C1 segment of cervical spinal cord (tissue), 14 donors: Measurements from ENCODE around the gene TARS3.

Source experiments
- DNase-seq, 14 donors: peaks; one replicate each; lab custom pipeline; 2025; lab: John Stamatoyannopoulos, UW

TARS3 gene

GRCh38 chr15:101623367-101624304 lies 100.6 kb downstream of the TARS3 start:
- no peak for DNase-seq

GRCh38 chr15:101621961-101622360 lies 102.3 kb downstream of the TARS3 start:
- no peak for DNase-seq

- DNase-seq = no peak
Observed at GRCh38 chr15:101620671-101621070, 103.6 kb downstream of the TARS3 start.

GRCh38 chr15:101619615-101619865 lies 104.7 kb downstream of the TARS3 start:
- no peak for DNase-seq

GRCh38 chr15:101618851-101619614 lies 105.2 kb downstream of the TARS3 start:
- no peak for DNase-seq

GRCh38 chr15:101618076-101618475 lies 106.2 kb downstream of the TARS3 start:
- DNase-seq = no peak

GRCh38 chr15:101617390-101617965 lies 106.8 kb downstream of the TARS3 start:
- no peak for DNase-seq

GRCh38 chr15:101615986-101616848 lies 108.1 kb downstream of the TARS3 start:
- no peak for DNase-seq

- no peak for DNase-seq
Observed at GRCh38 chr15:101615414-101615985, 108.8 kb downstream of the TARS3 start.

- no peak for DNase-seq
Observed at GRCh38 chr15:101614761-101615160, 109.5 kb downstream of the TARS3 start.

- no peak for DNase-seq
Observed at GRCh38 chr15:101614001-101614585, 110.2 kb downstream of the TARS3 start.

GRCh38 chr15:101613130-101614000 lies 110.9 kb downstream of the TARS3 start:
- peak in 5 of 14 donors; percentile 14 to 57 (median 25) for DNase-seq

GRCh38 chr15:101612676-101613075 lies 111.6 kb downstream of the TARS3 start:
- no peak for DNase-seq

- DNase-seq = no peak
Observed at GRCh38 chr15:101611580-101612299, 112.5 kb downstream of the TARS3 start.

- no peak for DNase-seq
Observed at GRCh38 chr15:101611007-101611406, 113.3 kb downstream of the TARS3 start.

- DNase-seq = no peak
Observed at GRCh38 chr15:101610611-101611000, 113.7 kb downstream of the TARS3 start.

GRCh38 chr15:101609742-101610610 lies 114.3 kb downstream of the TARS3 start:
- peak in 1 of 14 donors; percentile 5 for DNase-seq

GRCh38 chr15:101608201-101608600 lies 116.1 kb downstream of the TARS3 start:
- no peak for DNase-seq
